PC-3 (cell line): ENCODE measurements around the gene PINLYP. TPM values are rescaled to one million over a fixed set of nuclear protein-coding genes. Genes with fewer than 3 reads are reported as not detected.
"Not testable (repeated sequence)": the region's sequence is repeated elsewhere in the genome, so short reads cannot be mapped to it uniquely, and the experiment has no call there.

ENCODE experiments used
- ATAC-seq: fragments of 200-7000 bp; cut with Tn5 transposase; 2 replicates; pipeline ENCODE4 v1.9.1; 2020; ENCODE audit warnings: mild to moderate bottlenecking, moderate library complexity
- BruUV-seq: library from RNA; stranded (reverse); fragments of 400-500 nt; replicated peaks from 2 replicates; lab custom pipeline; 2021; lab: Mats Ljungman, UMichigan
- CTCF ChIA-PET: fragments of 300-600 bp; sonication (Branson Sonifier 250); formaldehyde crosslinking; loops from one replicate; lab custom pipeline; 2022; ENCODE audit warnings: antibody characterized with exemption; lab: Charles Lee
- POLR2A ChIA-PET: fragments of 300-600 bp; sonication (Branson Sonifier 250); formaldehyde crosslinking; loops from one replicate; lab custom pipeline; 2022; ENCODE audit warnings: antibody characterized with exemption; ENCODE audit not compliant: unreplicated experiment; lab: Charles Lee
- DNase-seq: peaks from one replicate; pipeline ENCODE4 v3.0.0-alpha.2; 2015
- H2AFZ ChIP-seq: fragments of 300-600 bp; sonication (generic); 2 replicates; pipeline ENCODE4 v1.6.0; 2016; ENCODE audit warnings: antibody characterized with exemption, low read length
- H3F3A ChIP-seq: fragments of 300-600 bp; sonication (generic); one replicate; pipeline ENCODE4 v1.6.0; 2017; ENCODE audit warnings: antibody characterized with exemption, low read length, control low read depth, mild to moderate bottlenecking; ENCODE audit not compliant: unreplicated experiment
- H3K27ac ChIP-seq: fragments of 300-600 bp; sonication (generic); 2 replicates; pipeline ENCODE4 v1.5.1; 2016; ENCODE audit warnings: mild to moderate bottlenecking, low read length
- H3K27me3 ChIP-seq: fragments of 300-600 bp; sonication (generic); 2 replicates; pipeline ENCODE4 v1.6.1; 2016; ENCODE audit warnings: low read length, mixed read lengths
- H3K36me3 ChIP-seq: fragments of 300-600 bp; sonication (generic); 2 replicates; pipeline ENCODE4 v1.6.1; 2016; ENCODE audit warnings: low read depth, mixed run types, low read length, mixed read lengths
- H3K4me1 ChIP-seq: fragments of 300-600 bp; sonication (generic); 2 replicates; pipeline ENCODE4 v1.5.1; 2016; ENCODE audit warnings: low read length; ENCODE audit not compliant: insufficient read depth
- H3K4me2 ChIP-seq: fragments of 300-600 bp; sonication (generic); 2 replicates; pipeline ENCODE4 v1.6.0; 2016; ENCODE audit warnings: low read length
- H3K4me3 ChIP-seq: fragments of 300-600 bp; sonication (generic); 2 replicates; pipeline ENCODE4 v1.5.1; 2016; ENCODE audit warnings: mild to moderate bottlenecking, low read length, mixed read lengths
- H3K79me2 ChIP-seq: fragments of 300-600 bp; sonication (generic); 2 replicates; pipeline ENCODE4 v1.6.1; 2017; ENCODE audit warnings: low read length, mixed read lengths
- H3K9ac ChIP-seq: fragments of 300-600 bp; sonication (generic); 2 replicates; pipeline ENCODE4 v1.6.0; 2016; ENCODE audit warnings: mild to moderate bottlenecking, low read length
- H3K9me2 ChIP-seq: fragments of 300-600 bp; sonication (generic); replicated peaks from 2 replicates; pipeline ENCODE4 v1.6.1; 2016; ENCODE audit warnings: mixed run types, low read length, mixed read lengths
- H3K9me3 ChIP-seq: fragments of 300-600 bp; sonication (generic); 2 replicates; pipeline ENCODE4 v1.6.1; 2016; ENCODE audit warnings: low read length, mixed read lengths
- H4K20me1 ChIP-seq: fragments of 300-600 bp; sonication (generic); 2 replicates; pipeline ENCODE4 v1.6.1; 2016; ENCODE audit warnings: low read length, mixed read lengths
- EZH2 ChIP-seq: fragments of 300-600 bp; sonication (generic); IDR thresholded peaks from one replicate; pipeline ENCODE4 v1.6.1; 2017; ENCODE audit warnings: antibody characterized with exemption, mild to moderate bottlenecking, low read length; ENCODE audit not compliant: unreplicated experiment
- EZH2phosphoT487 ChIP-seq: fragments of 300-600 bp; sonication (generic); IDR thresholded peaks from 2 replicates; pipeline ENCODE4 v1.6.1; 2018; ENCODE audit warnings: mild to moderate bottlenecking, antibody characterized with exemption, low read length, borderline replicate concordance
- intact Hi-C: fragments of 100-400 bp; cut with micrococcal nuclease; formaldehyde crosslinking; loops from 2 replicates; pipeline ENCODE4 v1.9.0; 2023
- total RNA-seq: library from RNA; depleted of rRNA; stranded (reverse); fragments of >200 nt; gene quantifications from 2 replicates; pipeline ENCODE4 v1.2.3, GENCODE V29; 2014
- TF ChIP-seq, protein P1 (sequence below): fragments of 300-600 bp; sonication (generic); conservative IDR thresholded peaks from 2 replicates; pipeline ENCODE4 v1.5.1; 2017; ENCODE audit warnings: antibody characterized with exemption, low read depth, mild to moderate bottlenecking, low read length

PINLYP gene
- total RNA-seq, 1 experiment from 2014 or later = 0.18 TPM

DNA sequence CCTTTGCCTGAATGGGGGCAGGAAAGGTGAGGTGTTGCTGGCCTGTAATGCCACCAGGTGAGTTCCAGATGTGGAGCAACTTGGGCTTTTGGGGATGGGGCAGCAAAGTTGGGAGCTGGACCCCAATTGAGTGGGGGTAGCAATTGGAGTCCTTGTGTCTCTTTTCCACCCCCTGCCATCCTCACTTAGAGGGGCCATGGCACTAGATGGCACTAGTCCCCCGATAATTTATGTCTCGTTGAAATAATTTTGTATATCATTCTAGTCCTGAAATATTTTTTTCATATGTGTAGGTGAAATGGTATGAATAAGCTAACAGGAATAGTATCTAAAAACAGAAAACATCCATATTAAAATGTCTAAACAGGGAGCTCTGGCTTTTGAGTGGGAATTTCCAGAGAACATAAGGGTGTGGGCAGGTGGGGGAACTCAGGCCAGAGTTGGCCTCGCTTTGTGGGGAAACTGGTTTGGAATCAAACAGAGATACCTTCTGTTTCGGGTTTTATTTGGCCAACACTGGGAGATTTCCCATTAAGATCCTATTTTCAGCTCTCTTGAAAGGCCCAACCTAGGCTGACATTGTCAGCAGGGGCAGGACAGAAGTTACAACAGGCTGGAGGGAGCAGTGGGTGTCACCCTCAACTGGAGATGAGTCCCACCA, 24.2 kb downstream of the PINLYP start:
- no TSS peak for BruUV-seq
- Histone ChIP-seq H3K27me3 (no peaks in the 10 kb centered on the region), H3K4me3 (no peak overlapping the region), H3F3A (no peaks in the 10 kb centered on the region), H3K9ac (no peak overlapping the region), H3K9me2 (no peaks in the 10 kb centered on the region), H3K9me3 (no peaks in the 10 kb centered on the region), H3K27ac (no peak overlapping the region), H2AFZ (no peak overlapping the region), H4K20me1 (no peaks in the 10 kb centered on the region), H3K36me3 (no peaks in the 10 kb centered on the region; the same call in 1 of the 2 replicates), H3K4me1 (peaks cover 14% of the 10 kb centered on the region), H3K79me2 (peaks cover 37% of the 10 kb centered on the region), H3K4me2 (no peak overlapping the region)
- no peak for ATAC-seq
- intact Hi-C loops = no loop called here
- TF ChIP-seq, protein P1, sequence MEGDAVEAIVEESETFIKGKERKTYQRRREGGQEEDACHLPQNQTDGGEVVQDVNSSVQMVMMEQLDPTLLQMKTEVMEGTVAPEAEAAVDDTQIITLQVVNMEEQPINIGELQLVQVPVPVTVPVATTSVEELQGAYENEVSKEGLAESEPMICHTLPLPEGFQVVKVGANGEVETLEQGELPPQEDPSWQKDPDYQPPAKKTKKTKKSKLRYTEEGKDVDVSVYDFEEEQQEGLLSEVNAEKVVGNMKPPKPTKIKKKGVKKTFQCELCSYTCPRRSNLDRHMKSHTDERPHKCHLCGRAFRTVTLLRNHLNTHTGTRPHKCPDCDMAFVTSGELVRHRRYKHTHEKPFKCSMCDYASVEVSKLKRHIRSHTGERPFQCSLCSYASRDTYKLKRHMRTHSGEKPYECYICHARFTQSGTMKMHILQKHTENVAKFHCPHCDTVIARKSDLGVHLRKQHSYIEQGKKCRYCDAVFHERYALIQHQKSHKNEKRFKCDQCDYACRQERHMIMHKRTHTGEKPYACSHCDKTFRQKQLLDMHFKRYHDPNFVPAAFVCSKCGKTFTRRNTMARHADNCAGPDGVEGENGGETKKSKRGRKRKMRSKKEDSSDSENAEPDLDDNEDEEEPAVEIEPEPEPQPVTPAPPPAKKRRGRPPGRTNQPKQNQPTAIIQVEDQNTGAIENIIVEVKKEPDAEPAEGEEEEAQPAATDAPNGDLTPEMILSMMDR = no peak
- no peak for TF ChIP-seq EZH2
- TF ChIP-seq EZH2phosphoT487 = no peak
- no peak for DNase-seq
- ChIA-PET CTCF (no interaction called here), POLR2A (interaction anchor here (0.6 kb wide), 1 partner anchor 69 kb away, joined by 3 read pairs; no protein-coding TSS in a partner anchor)

DNA sequence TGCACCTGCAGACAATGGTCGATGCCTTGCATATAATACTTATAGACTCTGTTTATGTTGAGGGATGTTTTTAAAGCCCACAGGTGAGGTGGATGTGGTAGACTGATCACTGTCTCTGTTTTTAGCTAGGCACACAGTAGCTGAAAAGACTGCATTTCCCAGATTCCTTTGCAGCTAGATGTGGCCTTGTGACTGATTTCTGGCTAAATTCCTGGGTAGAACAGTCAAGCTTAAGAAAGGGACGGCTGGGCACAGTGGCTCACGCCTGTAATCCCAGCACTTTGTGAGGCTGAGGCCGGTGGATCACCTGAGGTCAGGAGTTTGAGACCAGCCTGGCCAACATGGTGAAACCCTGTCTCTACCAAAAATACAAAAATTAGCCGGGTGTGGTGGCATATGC, 24.7 kb downstream of the PINLYP start:
- H3F3A ChIP-seq, H3K9me3 ChIP-seq, H3K9ac ChIP-seq, H3K27me3 ChIP-seq, CTCF ChIA-PET, ATAC-seq, POLR2A ChIA-PET, DNase-seq, H3K27ac ChIP-seq, H3K9me2 ChIP-seq, H3K36me3 ChIP-seq, H3K4me3 ChIP-seq, H3K4me2 ChIP-seq, intact Hi-C loops, H2AFZ ChIP-seq, BruUV-seq, H4K20me1 ChIP-seq: not testable (repeated sequence)
- H3K79me2 ChIP-seq = peaks cover 32% of the 10 kb centered on the region
- H3K4me1 ChIP-seq = peaks cover 14% of the 10 kb centered on the region

DNA sequence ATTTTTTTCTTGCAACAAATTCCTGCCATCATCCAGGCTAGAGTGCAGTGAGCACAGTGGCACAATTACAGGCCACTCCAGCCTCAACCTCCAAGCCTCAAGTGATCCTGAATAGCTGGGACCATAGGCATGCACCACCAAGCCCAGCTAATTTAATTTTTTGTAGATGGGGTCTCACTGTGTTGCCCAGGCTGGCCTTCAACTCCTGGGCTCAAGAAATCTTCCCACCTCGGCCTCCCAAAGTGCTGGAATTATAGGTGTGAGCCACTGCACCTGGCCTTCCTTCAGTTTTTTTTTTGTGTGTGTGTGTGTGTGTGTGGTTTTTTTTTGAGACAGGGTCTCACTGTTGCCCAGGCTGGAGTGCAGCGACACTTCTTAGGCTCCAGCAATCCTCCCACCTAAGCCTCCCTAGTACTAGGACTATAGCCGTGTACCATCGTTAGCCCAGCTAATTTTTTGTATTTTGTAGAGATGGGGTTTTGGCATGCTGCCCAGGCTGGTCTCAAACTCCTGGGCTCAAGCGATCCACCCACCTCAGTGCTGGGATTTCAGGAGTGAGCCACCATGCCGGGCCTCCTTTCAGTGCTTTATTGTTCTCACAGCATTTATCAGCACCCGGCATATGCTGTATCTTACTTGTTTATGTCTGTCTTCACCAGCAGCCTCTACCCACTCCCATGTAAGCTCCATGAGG, 30.4 kb downstream of the PINLYP start:
- Histone ChIP-seq H3K4me2 (no peak overlapping the region), H3K9me3 (no peaks in the 10 kb centered on the region), H3K4me3 (no peak overlapping the region), H3K79me2 (no peaks in the 10 kb centered on the region), H3K27ac (no peak overlapping the region), H3K9ac (no peak overlapping the region), H3K27me3 (no peaks in the 10 kb centered on the region), H3F3A (no peaks in the 10 kb centered on the region), H3K36me3 (no peaks in the 10 kb centered on the region; the same call in 1 of the 2 replicates), H4K20me1 (no peaks in the 10 kb centered on the region), H3K4me1 (no peaks in the 10 kb centered on the region), H2AFZ (no peak overlapping the region), H3K9me2 (no peaks in the 10 kb centered on the region)
- DNase-seq (no peak), ATAC-seq (no peak)
- BruUV-seq = no TSS peak
- CTCF ChIA-PET = interaction anchor here (0.5 kb wide), 1 partner anchor 195 kb away, joined by 3 read pairs; no protein-coding TSS in a partner anchor
- intact Hi-C loops = no loop called here
- POLR2A ChIA-PET = no interaction called here
- no peak for TF ChIP-seq EZH2phosphoT487
- TF ChIP-seq, protein P1 = no peak
